ENCODE results near the gene LIPC.

LIPC gene

DNA sequence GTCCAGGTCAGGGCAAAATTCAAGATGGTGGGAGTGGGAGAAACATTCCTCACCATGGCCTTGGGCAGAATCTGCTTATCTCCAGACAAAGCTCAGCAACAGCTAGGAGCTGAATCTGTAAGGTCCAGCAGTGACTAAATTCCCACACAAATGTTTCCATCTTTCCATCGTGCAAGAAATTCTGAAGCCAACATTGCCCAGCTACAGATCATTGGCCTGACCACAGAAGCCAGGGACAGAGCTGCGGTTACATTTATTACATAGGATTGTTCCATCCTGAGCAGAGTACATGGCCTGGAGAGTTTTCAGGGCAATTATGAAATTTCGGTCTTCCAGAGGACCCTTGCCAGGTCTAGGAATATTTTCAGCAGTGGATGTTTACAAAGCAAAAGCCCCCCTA lies 100.3 kb downstream of the LIPC start:
- ChIA-PET CTCF (no interaction called here), POLR2A (no interaction called here)

GRCh38 chr15:58534556-58534955 lies 102.8 kb downstream of the LIPC start:
- Histone ChIP-seq H3K4me1 (ENCODE audit: control insufficient read depth, insufficient read depth, low read length) (no peaks in the 10 kb centered on the region), H3K9me3 (ENCODE audit: control insufficient read depth, insufficient read depth, low read depth, low read length) (no peaks in the 10 kb centered on the region), H3K4me3 (ENCODE audit: low read depth, low read length) (no peak overlapping the region), H3K27ac (ENCODE audit: extremely low read depth, low read depth, low read length) (no peak overlapping the region), H3K36me3 (ENCODE audit: control insufficient read depth in 2 of 2, insufficient read depth in 1 of 2, low read length in 2 of 2) (no peaks in the 10 kb centered on the region)
- CTCF ChIA-PET: no interaction called here
- POLR2A ChIA-PET: no interaction called here
- no peak for TF ChIP-seq ZNF184 (tag by site-specific recombination; IDR thresholded peaks at IDR 0.05)
- no peak for TF ChIP-seq ZNF549 (tag by site-specific recombination; IDR thresholded peaks at IDR 0.05)
- no peak for TF ChIP-seq ZFHX2 (tag by site-specific recombination; conservative IDR thresholded peaks at IDR 0.05)
- TF ChIP-seq ZNF626 (tag by site-specific recombination; IDR thresholded peaks at IDR 0.05): no peak
- no peak for TF ChIP-seq IKZF3 (tag by site-specific recombination; IDR thresholded peaks at IDR 0.05)
- TF ChIP-seq MZF1 (tag by site-specific recombination; IDR thresholded peaks at IDR 0.05; ENCODE audit: borderline replicate concordance): no peak
- TF ChIP-seq ZBTB20 (tag by site-specific recombination; IDR thresholded peaks at IDR 0.05): no peak
- no peak for TF ChIP-seq ZNF10 (tag by site-specific recombination; IDR thresholded peaks at IDR 0.05)
- no peak for TF ChIP-seq BCL11A (tag by site-specific recombination; IDR thresholded peaks at IDR 0.05; ENCODE audit: low read depth)
- TF ChIP-seq KLF10 (tag by site-specific recombination; IDR thresholded peaks at IDR 0.05): no peak
- TF ChIP-seq KLF1 (tag by site-specific recombination; IDR thresholded peaks at IDR 0.05): no peak
- TF ChIP-seq ZSCAN16 (tag by site-specific recombination; IDR thresholded peaks at IDR 0.05): no peak
- no peak for TF ChIP-seq ZNF777 (tag by site-specific recombination; IDR thresholded peaks at IDR 0.05; ENCODE audit: borderline replicate concordance)

More for the DNA sequence above, 100.3 kb downstream of the LIPC start:
- Histone ChIP-seq H3K36me3 (ENCODE audit: control insufficient read depth in 2 of 2, insufficient read depth in 1 of 2, low read length in 2 of 2) (no peaks in the 10 kb centered on the region), H3K9me3 (ENCODE audit: control insufficient read depth, insufficient read depth, low read depth, low read length) (no peaks in the 10 kb centered on the region), H3K4me3 (ENCODE audit: low read depth, low read length) (no peak overlapping the region), H3K27ac (ENCODE audit: extremely low read depth, low read depth, low read length) (no peak overlapping the region), H3K4me1 (ENCODE audit: control insufficient read depth, insufficient read depth, low read length) (no peaks in the 10 kb centered on the region)
- no peak for TF ChIP-seq ZNF423 (tag by site-specific recombination; IDR thresholded peaks at IDR 0.05)
- TF ChIP-seq GLIS2 (tag by site-specific recombination; IDR thresholded peaks at IDR 0.05): no peak
- no peak for TF ChIP-seq ZNF335 (tag by site-specific recombination; conservative IDR thresholded peaks at IDR 0.05)
- TF ChIP-seq ZNF114 (tag by site-specific recombination; IDR thresholded peaks at IDR 0.05): no peak
- no peak for TF ChIP-seq ZNF391 (tag by site-specific recombination; IDR thresholded peaks at IDR 0.05; ENCODE audit: borderline replicate concordance, low read depth)
- TF ChIP-seq, protein P1, sequence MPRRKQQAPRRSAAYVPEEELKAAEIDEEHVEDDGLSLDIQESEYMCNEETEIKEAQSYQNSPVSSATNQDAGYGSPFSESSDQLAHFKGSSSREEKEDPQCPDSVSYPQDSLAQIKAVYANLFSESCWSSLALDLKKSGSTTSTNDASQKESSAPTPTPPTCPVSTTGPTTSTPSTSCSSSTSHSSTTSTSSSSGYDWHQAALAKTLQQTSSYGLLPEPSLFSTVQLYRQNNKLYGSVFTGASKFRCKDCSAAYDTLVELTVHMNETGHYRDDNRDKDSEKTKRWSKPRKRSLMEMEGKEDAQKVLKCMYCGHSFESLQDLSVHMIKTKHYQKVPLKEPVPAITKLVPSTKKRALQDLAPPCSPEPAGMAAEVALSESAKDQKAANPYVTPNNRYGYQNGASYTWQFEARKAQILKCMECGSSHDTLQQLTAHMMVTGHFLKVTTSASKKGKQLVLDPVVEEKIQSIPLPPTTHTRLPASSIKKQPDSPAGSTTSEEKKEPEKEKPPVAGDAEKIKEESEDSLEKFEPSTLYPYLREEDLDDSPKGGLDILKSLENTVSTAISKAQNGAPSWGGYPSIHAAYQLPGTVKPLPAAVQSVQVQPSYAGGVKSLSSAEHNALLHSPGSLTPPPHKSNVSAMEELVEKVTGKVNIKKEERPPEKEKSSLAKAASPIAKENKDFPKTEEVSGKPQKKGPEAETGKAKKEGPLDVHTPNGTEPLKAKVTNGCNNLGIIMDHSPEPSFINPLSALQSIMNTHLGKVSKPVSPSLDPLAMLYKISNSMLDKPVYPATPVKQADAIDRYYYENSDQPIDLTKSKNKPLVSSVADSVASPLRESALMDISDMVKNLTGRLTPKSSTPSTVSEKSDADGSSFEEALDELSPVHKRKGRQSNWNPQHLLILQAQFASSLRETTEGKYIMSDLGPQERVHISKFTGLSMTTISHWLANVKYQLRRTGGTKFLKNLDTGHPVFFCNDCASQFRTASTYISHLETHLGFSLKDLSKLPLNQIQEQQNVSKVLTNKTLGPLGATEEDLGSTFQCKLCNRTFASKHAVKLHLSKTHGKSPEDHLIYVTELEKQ (tag by site-specific recombination; IDR thresholded peaks at IDR 0.05; ENCODE audit: borderline replicate concordance): no peak
- TF ChIP-seq, protein P2, sequence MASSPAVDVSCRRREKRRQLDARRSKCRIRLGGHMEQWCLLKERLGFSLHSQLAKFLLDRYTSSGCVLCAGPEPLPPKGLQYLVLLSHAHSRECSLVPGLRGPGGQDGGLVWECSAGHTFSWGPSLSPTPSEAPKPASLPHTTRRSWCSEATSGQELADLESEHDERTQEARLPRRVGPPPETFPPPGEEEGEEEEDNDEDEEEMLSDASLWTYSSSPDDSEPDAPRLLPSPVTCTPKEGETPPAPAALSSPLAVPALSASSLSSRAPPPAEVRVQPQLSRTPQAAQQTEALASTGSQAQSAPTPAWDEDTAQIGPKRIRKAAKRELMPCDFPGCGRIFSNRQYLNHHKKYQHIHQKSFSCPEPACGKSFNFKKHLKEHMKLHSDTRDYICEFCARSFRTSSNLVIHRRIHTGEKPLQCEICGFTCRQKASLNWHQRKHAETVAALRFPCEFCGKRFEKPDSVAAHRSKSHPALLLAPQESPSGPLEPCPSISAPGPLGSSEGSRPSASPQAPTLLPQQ (tag by site-specific recombination; IDR thresholded peaks at IDR 0.05): no peak
- TF ChIP-seq ZBTB48 (tag by site-specific recombination; IDR thresholded peaks at IDR 0.05): no peak
- no peak for TF ChIP-seq ZFP37 (tag by site-specific recombination; IDR thresholded peaks at IDR 0.05)
- TF ChIP-seq, protein P3, sequence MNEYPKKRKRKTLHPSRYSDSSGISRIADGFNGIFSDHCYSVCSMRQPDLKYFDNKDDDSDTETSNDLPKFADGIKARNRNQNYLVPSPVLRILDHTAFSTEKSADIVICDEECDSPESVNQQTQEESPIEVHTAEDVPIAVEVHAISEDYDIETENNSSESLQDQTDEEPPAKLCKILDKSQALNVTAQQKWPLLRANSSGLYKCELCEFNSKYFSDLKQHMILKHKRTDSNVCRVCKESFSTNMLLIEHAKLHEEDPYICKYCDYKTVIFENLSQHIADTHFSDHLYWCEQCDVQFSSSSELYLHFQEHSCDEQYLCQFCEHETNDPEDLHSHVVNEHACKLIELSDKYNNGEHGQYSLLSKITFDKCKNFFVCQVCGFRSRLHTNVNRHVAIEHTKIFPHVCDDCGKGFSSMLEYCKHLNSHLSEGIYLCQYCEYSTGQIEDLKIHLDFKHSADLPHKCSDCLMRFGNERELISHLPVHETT (tag by site-specific recombination; IDR thresholded peaks at IDR 0.05): no peak
- TF ChIP-seq, protein P4, sequence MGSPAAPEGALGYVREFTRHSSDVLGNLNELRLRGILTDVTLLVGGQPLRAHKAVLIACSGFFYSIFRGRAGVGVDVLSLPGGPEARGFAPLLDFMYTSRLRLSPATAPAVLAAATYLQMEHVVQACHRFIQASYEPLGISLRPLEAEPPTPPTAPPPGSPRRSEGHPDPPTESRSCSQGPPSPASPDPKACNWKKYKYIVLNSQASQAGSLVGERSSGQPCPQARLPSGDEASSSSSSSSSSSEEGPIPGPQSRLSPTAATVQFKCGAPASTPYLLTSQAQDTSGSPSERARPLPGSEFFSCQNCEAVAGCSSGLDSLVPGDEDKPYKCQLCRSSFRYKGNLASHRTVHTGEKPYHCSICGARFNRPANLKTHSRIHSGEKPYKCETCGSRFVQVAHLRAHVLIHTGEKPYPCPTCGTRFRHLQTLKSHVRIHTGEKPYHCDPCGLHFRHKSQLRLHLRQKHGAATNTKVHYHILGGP (tag by site-specific recombination; IDR thresholded peaks at IDR 0.05): no peak
- TF ChIP-seq YY1 (tag by site-specific recombination; IDR thresholded peaks at IDR 0.05): no peak
- TF ChIP-seq, protein P5, sequence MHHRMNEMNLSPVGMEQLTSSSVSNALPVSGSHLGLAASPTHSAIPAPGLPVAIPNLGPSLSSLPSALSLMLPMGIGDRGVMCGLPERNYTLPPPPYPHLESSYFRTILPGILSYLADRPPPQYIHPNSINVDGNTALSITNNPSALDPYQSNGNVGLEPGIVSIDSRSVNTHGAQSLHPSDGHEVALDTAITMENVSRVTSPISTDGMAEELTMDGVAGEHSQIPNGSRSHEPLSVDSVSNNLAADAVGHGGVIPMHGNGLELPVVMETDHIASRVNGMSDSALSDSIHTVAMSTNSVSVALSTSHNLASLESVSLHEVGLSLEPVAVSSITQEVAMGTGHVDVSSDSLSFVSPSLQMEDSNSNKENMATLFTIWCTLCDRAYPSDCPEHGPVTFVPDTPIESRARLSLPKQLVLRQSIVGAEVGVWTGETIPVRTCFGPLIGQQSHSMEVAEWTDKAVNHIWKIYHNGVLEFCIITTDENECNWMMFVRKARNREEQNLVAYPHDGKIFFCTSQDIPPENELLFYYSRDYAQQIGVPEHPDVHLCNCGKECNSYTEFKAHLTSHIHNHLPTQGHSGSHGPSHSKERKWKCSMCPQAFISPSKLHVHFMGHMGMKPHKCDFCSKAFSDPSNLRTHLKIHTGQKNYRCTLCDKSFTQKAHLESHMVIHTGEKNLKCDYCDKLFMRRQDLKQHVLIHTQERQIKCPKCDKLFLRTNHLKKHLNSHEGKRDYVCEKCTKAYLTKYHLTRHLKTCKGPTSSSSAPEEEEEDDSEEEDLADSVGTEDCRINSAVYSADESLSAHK (tag by site-specific recombination; IDR thresholded peaks at IDR 0.05): no peak

Measured in HEK293 (cell line).